Measurements from ENCODE around the gene R3HDM1.

The R3HDM1 gene

GRCh38 chr2:135755573-135755972 lies 224.3 kb downstream of the R3HDM1 start:
- peaks cover 5% of the 10 kb centered on the region for H3K9me3 Mint-ChIP-seq
- H3K4me1 Mint-ChIP-seq: peaks cover 10% of the 10 kb centered on the region
- no peaks in the 10 kb centered on the region for H3K27me3 Mint-ChIP-seq
- H3K36me3 Mint-ChIP-seq: peaks cover 26% of the 10 kb centered on the region
- no peak overlapping the region for H3K27ac Mint-ChIP-seq
- no peak overlapping the region for H3K4me3 Mint-ChIP-seq

GRCh38 chr2:135756692-135757091 lies 225.4 kb downstream of the R3HDM1 start:
- H3K27me3 Mint-ChIP-seq: no peaks in the 10 kb centered on the region
- no peak overlapping the region for H3K27ac Mint-ChIP-seq
- H3K4me1 Mint-ChIP-seq: peaks cover 11% of the 10 kb centered on the region
- H3K36me3 Mint-ChIP-seq: peaks cover 26% of the 10 kb centered on the region
- peaks cover 5% of the 10 kb centered on the region for H3K9me3 Mint-ChIP-seq
- no peak overlapping the region for H3K4me3 Mint-ChIP-seq

GRCh38 chr2:135762022-135762421 lies 230.7 kb downstream of the R3HDM1 start:
- Mint-ChIP-seq H3K27me3 (no peaks in the 10 kb centered on the region), H3K36me3 (peaks cover 15% of the 10 kb centered on the region), H3K4me3 (no peak overlapping the region), H3K4me1 (peaks cover 18% of the 10 kb centered on the region), H3K9me3 (peaks cover under 1% of the 10 kb centered on the region), H3K27ac (no peak overlapping the region)

GRCh38 chr2:135762530-135762929 lies 231.2 kb downstream of the R3HDM1 start:
- Mint-ChIP-seq H3K4me3 (no peak overlapping the region), H3K36me3 (peaks cover 14% of the 10 kb centered on the region), H3K27me3 (no peaks in the 10 kb centered on the region), H3K9me3 (no peaks in the 10 kb centered on the region), H3K27ac (no peak overlapping the region), H3K4me1 (peaks cover 22% of the 10 kb centered on the region)

GRCh38 chr2:135768863-135769262 lies 237.6 kb downstream of the R3HDM1 start:
- Mint-ChIP-seq H3K4me1 (peaks cover 15% of the 10 kb centered on the region), H3K27ac (no peak overlapping the region), H3K36me3 (peaks cover 24% of the 10 kb centered on the region), H3K4me3 (no peak overlapping the region), H3K9me3 (no peaks in the 10 kb centered on the region), H3K27me3 (no peaks in the 10 kb centered on the region)

- Mint-ChIP-seq H3K27ac (peak overlapping the region; percentile 41), H3K4me3 (no peak overlapping the region), H3K9me3 (no peaks in the 10 kb centered on the region), H3K4me1 (peaks cover 6% of the 10 kb centered on the region), H3K36me3 (peaks cover 24% of the 10 kb centered on the region), H3K27me3 (no peaks in the 10 kb centered on the region)
Observed at GRCh38 chr2:135773319-135773718, 242.0 kb downstream of the R3HDM1 start.

GRCh38 chr2:135773917-135774316 lies 242.6 kb downstream of the R3HDM1 start:
- Mint-ChIP-seq H3K4me1 (peaks cover 6% of the 10 kb centered on the region), H3K27me3 (no peaks in the 10 kb centered on the region), H3K27ac (peak overlapping the region; percentile 46), H3K4me3 (no peak overlapping the region), H3K36me3 (peaks cover 25% of the 10 kb centered on the region), H3K9me3 (no peaks in the 10 kb centered on the region)
